WTC11 (cell line): ENCODE measurements around the gene PPP4R4. TPM values are rescaled to one million over a fixed set of nuclear protein-coding genes. Genes with fewer than 3 reads are reported as not detected.

Experiments used
- ATAC-seq: fragments of 200-7000 bp; cut with Tn5 transposase; 2 replicates; pipeline ENCODE4 v1.10.0; 2021; ENCODE audit warnings: mild to moderate bottlenecking, moderate library complexity
- CTCF ChIA-PET: fragments of 300-600 bp; sonication (Branson Sonifier 250); formaldehyde crosslinking; loops from one replicate; lab custom pipeline; 2021; ENCODE audit warnings: antibody characterized with exemption; lab: Charles Lee
- POLR2A ChIA-PET: fragments of 350-600 bp; sonication (Branson Sonifier 250); formaldehyde crosslinking; loops from one replicate; lab custom pipeline; 2021; ENCODE audit warnings: antibody characterized with exemption; lab: Charles Lee
- DNase-seq: peaks from one replicate; pipeline ENCODE4 v3.0.0; 2021; ENCODE audit warnings: low spot score
- H3K27ac Mint-ChIP-seq: 2 replicates; pipeline ENCODE4 v1.8.0; 2021; ENCODE audit warnings: mixed read lengths
- H3K27me3 Mint-ChIP-seq: 2 replicates; pipeline ENCODE4 v1.8.0; 2021; ENCODE audit warnings: low read depth, mild to moderate bottlenecking, moderate library complexity, mixed read lengths
- H3K36me3 Mint-ChIP-seq: 2 replicates; pipeline ENCODE4 v1.8.0; 2021; ENCODE audit warnings: mixed read lengths
- H3K4me1 Mint-ChIP-seq: 2 replicates; pipeline ENCODE4 v1.8.0; 2022; ENCODE audit warnings: mixed read lengths
- H3K4me3 Mint-ChIP-seq: 2 replicates; pipeline ENCODE4 v1.8.0; 2021; ENCODE audit warnings: mild to moderate bottlenecking, moderate library complexity, mixed read lengths
- H3K9me3 Mint-ChIP-seq: 2 replicates; pipeline ENCODE4 v1.8.0; 2021; ENCODE audit warnings: mixed read lengths
- ATF1 ChIP-seq: sonication (generic); formaldehyde crosslinking; IDR thresholded peaks from 2 replicates; pipeline ENCODE4 v1.8.1; 2023; ENCODE audit warnings: mild to moderate bottlenecking, moderate library complexity, missing genetic modification reagents
- CBFB ChIP-seq: sonication (generic); formaldehyde crosslinking; IDR thresholded peaks from 2 replicates; pipeline ENCODE4 v1.8.1; 2022; ENCODE audit warnings: mild to moderate bottlenecking, low read depth, missing genetic modification reagents
- E2F1 ChIP-seq: sonication (generic); formaldehyde crosslinking; IDR thresholded peaks from 2 replicates; pipeline ENCODE4 v1.8.0; 2022; ENCODE audit warnings: mild to moderate bottlenecking, missing genetic modification reagents
- E2F5 ChIP-seq: sonication (generic); formaldehyde crosslinking; IDR thresholded peaks from 2 replicates; pipeline ENCODE4 v1.8.1; 2022; ENCODE audit warnings: mild to moderate bottlenecking, moderate library complexity, missing genetic modification reagents
- ELF4 ChIP-seq: sonication (generic); formaldehyde crosslinking; IDR thresholded peaks from 2 replicates; pipeline ENCODE4 v1.8.1; 2022; ENCODE audit warnings: low read depth, mild to moderate bottlenecking, moderate library complexity, missing genetic modification reagents
- EMX1 ChIP-seq: fragments of 250-450 bp; sonication (Bioruptor Pico); IDR thresholded peaks from 2 replicates; pipeline ENCODE4 v1.8.0; 2021; ENCODE audit warnings: mild to moderate bottlenecking
- ETV6 ChIP-seq: sonication (generic); formaldehyde crosslinking; IDR thresholded peaks from 2 replicates; pipeline ENCODE4 v1.8.1; 2022; ENCODE audit warnings: mild to moderate bottlenecking, missing genetic modification reagents
- FOXJ3 ChIP-seq: sonication (generic); formaldehyde crosslinking; IDR thresholded peaks from 2 replicates; pipeline ENCODE4 v1.9.0; 2021; ENCODE audit warnings: missing genetic modification reagents, mild to moderate bottlenecking, borderline replicate concordance
- FOXK1 ChIP-seq: sonication (generic); formaldehyde crosslinking; IDR thresholded peaks from 2 replicates; pipeline ENCODE4 v1.8.0; 2022; ENCODE audit warnings: mild to moderate bottlenecking, moderate library complexity, missing genetic modification reagents
- HMGA2 ChIP-seq: fragments of 250-450 bp; sonication (Bioruptor Pico); IDR thresholded peaks from 2 replicates; pipeline ENCODE4 v1.4.0; 2021; ENCODE audit warnings: mild to moderate bottlenecking, moderate library complexity
- OVOL2 ChIP-seq: fragments of 250-450 bp; sonication (Bioruptor Pico); IDR thresholded peaks from 2 replicates; pipeline ENCODE4 v1.9.0; 2021; ENCODE audit warnings: mild to moderate bottlenecking, borderline replicate concordance
- PREB ChIP-seq: sonication (generic); formaldehyde crosslinking; IDR thresholded peaks from 2 replicates; pipeline ENCODE4 v1.8.1; 2022; ENCODE audit warnings: mild to moderate bottlenecking, missing genetic modification reagents, moderate library complexity, borderline replicate concordance
- RELA ChIP-seq: sonication (generic); formaldehyde crosslinking; IDR thresholded peaks from 2 replicates; pipeline ENCODE4 v1.8.1; 2022; ENCODE audit warnings: missing genetic modification reagents, mild to moderate bottlenecking, borderline replicate concordance
- RORB ChIP-seq: fragments of 250-450 bp; sonication (Bioruptor Pico); IDR thresholded peaks from 2 replicates; pipeline ENCODE4 v1.9.0; 2021; ENCODE audit warnings: mild to moderate bottlenecking
- SMAD3 ChIP-seq: sonication (generic); formaldehyde crosslinking; IDR thresholded peaks from 2 replicates; pipeline ENCODE4 v1.8.0; 2022; ENCODE audit warnings: missing genetic modification reagents, mild to moderate bottlenecking, borderline replicate concordance
- SMAD4 ChIP-seq: sonication (generic); formaldehyde crosslinking; IDR thresholded peaks from 2 replicates; pipeline ENCODE4 v1.8.0; 2022; ENCODE audit warnings: mild to moderate bottlenecking, missing genetic modification reagents
- TCF7 ChIP-seq: sonication (generic); formaldehyde crosslinking; IDR thresholded peaks from 2 replicates; pipeline ENCODE4 v1.8.0; 2022; ENCODE audit warnings: mild to moderate bottlenecking, low read depth, missing genetic modification reagents, moderate library complexity
- TEAD1 ChIP-seq: sonication (generic); formaldehyde crosslinking; IDR thresholded peaks from 2 replicates; pipeline ENCODE4 v1.8.0; 2022; ENCODE audit warnings: mild to moderate bottlenecking, missing genetic modification reagents
- TP53 ChIP-seq: sonication (generic); formaldehyde crosslinking; IDR thresholded peaks from 2 replicates; pipeline ENCODE4 v1.8.1; 2023; ENCODE audit warnings: mild to moderate bottlenecking, missing genetic modification reagents
- ZNF219 ChIP-seq: sonication (generic); formaldehyde crosslinking; IDR thresholded peaks from 2 replicates; pipeline ENCODE4 v1.8.0; 2023; ENCODE audit warnings: missing genetic modification reagents, mild to moderate bottlenecking, borderline replicate concordance
- ZNF232 ChIP-seq: sonication (generic); formaldehyde crosslinking; IDR thresholded peaks from 2 replicates; pipeline ENCODE4 v1.8.0; 2022; ENCODE audit warnings: mild to moderate bottlenecking, missing genetic modification reagents
- ZNF317 ChIP-seq: sonication (generic); formaldehyde crosslinking; IDR thresholded peaks from 2 replicates; pipeline ENCODE4 v1.8.1; 2023; ENCODE audit warnings: low read depth, mild to moderate bottlenecking, moderate library complexity, missing genetic modification reagents, borderline replicate concordance
- ZNF416 ChIP-seq: fragments of 250-450 bp; sonication (Bioruptor Pico); IDR thresholded peaks from 2 replicates; pipeline ENCODE4 v1.9.0; 2021; ENCODE audit warnings: mild to moderate bottlenecking, inconsistent platforms
- total RNA-seq: library from RNA; stranded (reverse); gene quantifications from 3 replicates; pipeline ENCODE4 v1.2.3, GENCODE V29; 2021
- TF ChIP-seq, protein P1 (sequence below): sonication (generic); formaldehyde crosslinking; conservative IDR thresholded peaks from 2 replicates; pipeline ENCODE4 v1.8.1; 2023; ENCODE audit warnings: mild to moderate bottlenecking, low read depth, missing genetic modification reagents, moderate library complexity
- TF ChIP-seq, protein P2 (sequence below): sonication (generic); formaldehyde crosslinking; IDR thresholded peaks from 2 replicates; pipeline ENCODE4 v1.8.1; 2023; ENCODE audit warnings: mild to moderate bottlenecking, missing genetic modification reagents, moderate library complexity
- TF ChIP-seq, protein P3 (sequence below): sonication (generic); formaldehyde crosslinking; IDR thresholded peaks from 2 replicates; pipeline ENCODE4 v1.8.0; 2022; ENCODE audit warnings: mild to moderate bottlenecking, missing genetic modification reagents

Gene PPP4R4
- total RNA-seq, 1 experiment from 2014 or later = 9.6 TPM

- ATAC-seq = no peak
- Mint-ChIP-seq H3K9me3 (peaks cover 3% of the 10 kb centered on the region), H3K36me3 (no peaks in the 10 kb centered on the region), H3K4me3 (no peak overlapping the region), H3K4me1 (peaks cover 11% of the 10 kb centered on the region), H3K27me3 (peaks cover 12% of the 10 kb centered on the region), H3K27ac (no peak overlapping the region)
- POLR2A ChIA-PET = no interaction called here
- DNase-seq = no peak
- CTCF ChIA-PET = interaction anchor here (1.6 kb wide), 1 partner anchor 10 kb away, joined by 5 read pairs; no protein-coding TSS in a partner anchor
- no peak for TF ChIP-seq CBFB (CRISPR knock-in tag)
- no peak for TF ChIP-seq SMAD4 (CRISPR knock-in tag)
- no peak for TF ChIP-seq ATF1
- TF ChIP-seq, protein P1, sequence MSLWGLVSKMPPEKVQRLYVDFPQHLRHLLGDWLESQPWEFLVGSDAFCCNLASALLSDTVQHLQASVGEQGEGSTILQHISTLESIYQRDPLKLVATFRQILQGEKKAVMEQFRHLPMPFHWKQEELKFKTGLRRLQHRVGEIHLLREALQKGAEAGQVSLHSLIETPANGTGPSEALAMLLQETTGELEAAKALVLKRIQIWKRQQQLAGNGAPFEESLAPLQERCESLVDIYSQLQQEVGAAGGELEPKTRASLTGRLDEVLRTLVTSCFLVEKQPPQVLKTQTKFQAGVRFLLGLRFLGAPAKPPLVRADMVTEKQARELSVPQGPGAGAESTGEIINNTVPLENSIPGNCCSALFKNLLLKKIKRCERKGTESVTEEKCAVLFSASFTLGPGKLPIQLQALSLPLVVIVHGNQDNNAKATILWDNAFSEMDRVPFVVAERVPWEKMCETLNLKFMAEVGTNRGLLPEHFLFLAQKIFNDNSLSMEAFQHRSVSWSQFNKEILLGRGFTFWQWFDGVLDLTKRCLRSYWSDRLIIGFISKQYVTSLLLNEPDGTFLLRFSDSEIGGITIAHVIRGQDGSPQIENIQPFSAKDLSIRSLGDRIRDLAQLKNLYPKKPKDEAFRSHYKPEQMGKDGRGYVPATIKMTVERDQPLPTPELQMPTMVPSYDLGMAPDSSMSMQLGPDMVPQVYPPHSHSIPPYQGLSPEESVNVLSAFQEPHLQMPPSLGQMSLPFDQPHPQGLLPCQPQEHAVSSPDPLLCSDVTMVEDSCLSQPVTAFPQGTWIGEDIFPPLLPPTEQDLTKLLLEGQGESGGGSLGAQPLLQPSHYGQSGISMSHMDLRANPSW (CRISPR knock-in tag) = no peak
- TF ChIP-seq OVOL2 (CRISPR knock-in tag) = no peak
- TF ChIP-seq HMGA2 (CRISPR knock-in tag) = no peak
- no peak for TF ChIP-seq ZNF416 (CRISPR knock-in tag)
- TF ChIP-seq ZNF232 = no peak
- TF ChIP-seq TP53 (CRISPR knock-in tag) = no peak
Observed at GRCh38 chr14:94125659-94126418, 48.3 kb upstream of the PPP4R4 start.

- ChIA-PET POLR2A (no interaction called here), CTCF (no interaction called here)
- no peaks in the 10 kb centered on the region for H3K9me3 Mint-ChIP-seq
- ATAC-seq (no peak), DNase-seq (no peak)
- H3K27ac Mint-ChIP-seq = no peak overlapping the region
- no peaks in the 10 kb centered on the region for H3K36me3 Mint-ChIP-seq
- H3K4me1 Mint-ChIP-seq = peaks cover 11% of the 10 kb centered on the region
- no peak overlapping the region for H3K4me3 Mint-ChIP-seq
- H3K27me3 Mint-ChIP-seq = peaks cover 8% of the 10 kb centered on the region
- TF ChIP-seq RORB (CRISPR knock-in tag) = no peak
- no peak for TF ChIP-seq RELA (CRISPR knock-in tag)
- no peak for TF ChIP-seq E2F1 (CRISPR knock-in tag)
- no peak for TF ChIP-seq PREB (CRISPR knock-in tag)
- no peak for TF ChIP-seq ZNF416 (CRISPR knock-in tag)
- no peak for TF ChIP-seq TEAD1 (CRISPR knock-in tag)
- TF ChIP-seq TCF7 (CRISPR knock-in tag) = no peak
- TF ChIP-seq, protein P2, sequence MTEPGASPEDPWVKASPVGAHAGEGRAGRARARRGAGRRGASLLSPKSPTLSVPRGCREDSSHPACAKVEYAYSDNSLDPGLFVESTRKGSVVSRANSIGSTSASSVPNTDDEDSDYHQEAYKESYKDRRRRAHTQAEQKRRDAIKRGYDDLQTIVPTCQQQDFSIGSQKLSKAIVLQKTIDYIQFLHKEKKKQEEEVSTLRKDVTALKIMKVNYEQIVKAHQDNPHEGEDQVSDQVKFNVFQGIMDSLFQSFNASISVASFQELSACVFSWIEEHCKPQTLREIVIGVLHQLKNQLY (CRISPR knock-in tag) = no peak
- no peak for TF ChIP-seq ZNF219 (CRISPR knock-in tag)
- TF ChIP-seq FOXJ3 (CRISPR knock-in tag) = no peak
- no peak for TF ChIP-seq SMAD3 (CRISPR knock-in tag)
- TF ChIP-seq ELF4 (CRISPR knock-in tag) = no peak
- TF ChIP-seq EMX1 = no peak
- TF ChIP-seq ZNF317 (CRISPR knock-in tag) = no peak
- no peak for TF ChIP-seq E2F5 (CRISPR knock-in tag)
- no peak for TF ChIP-seq FOXK1 (CRISPR knock-in tag)
- TF ChIP-seq, protein P3, sequence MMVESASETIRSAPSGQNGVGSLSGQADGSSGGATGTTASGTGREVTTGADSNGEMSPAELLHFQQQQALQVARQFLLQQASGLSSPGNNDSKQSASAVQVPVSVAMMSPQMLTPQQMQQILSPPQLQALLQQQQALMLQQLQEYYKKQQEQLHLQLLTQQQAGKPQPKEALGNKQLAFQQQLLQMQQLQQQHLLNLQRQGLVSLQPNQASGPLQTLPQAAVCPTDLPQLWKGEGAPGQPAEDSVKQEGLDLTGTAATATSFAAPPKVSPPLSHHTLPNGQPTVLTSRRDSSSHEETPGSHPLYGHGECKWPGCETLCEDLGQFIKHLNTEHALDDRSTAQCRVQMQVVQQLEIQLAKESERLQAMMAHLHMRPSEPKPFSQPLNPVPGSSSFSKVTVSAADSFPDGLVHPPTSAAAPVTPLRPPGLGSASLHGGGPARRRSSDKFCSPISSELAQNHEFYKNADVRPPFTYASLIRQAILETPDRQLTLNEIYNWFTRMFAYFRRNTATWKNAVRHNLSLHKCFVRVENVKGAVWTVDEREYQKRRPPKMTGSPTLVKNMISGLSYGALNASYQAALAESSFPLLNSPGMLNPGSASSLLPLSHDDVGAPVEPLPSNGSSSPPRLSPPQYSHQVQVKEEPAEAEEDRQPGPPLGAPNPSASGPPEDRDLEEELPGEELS = no peak
- TF ChIP-seq ETV6 = no peak
Observed at GRCh38 chr14:94126419-94126677, 47.8 kb upstream of the PPP4R4 start.
